DND-41 (cell line): ENCODE results near the gene MAP2K1.
"Not testable (repeated sequence)": the region's sequence is repeated elsewhere in the genome, so short reads cannot be mapped to it uniquely, and the experiment has no call there.

ENCODE experiments used
- ATAC-seq: fragments of 200-7000 bp; cut with Tn5 transposase; 3 replicates; pipeline ENCODE4 v1.9.1; 2021; ENCODE audit warnings: low read depth; ENCODE audit not compliant: insufficient read depth
- DNase-seq: peaks from one replicate; pipeline ENCODE4 v3.0.0-alpha.2; 2020
- H2AFZ ChIP-seq: 2 replicates; pipeline ENCODE4 v1.6.0; 2012; ENCODE audit warnings: low read depth, low read length
- H3K27ac ChIP-seq: 2 replicates; pipeline ENCODE4 v1.5.1; 2012; ENCODE audit warnings: low read length, inconsistent platforms
- H3K27me3 ChIP-seq: fragments of 200-600 bp; sonication (generic); 2 replicates; pipeline ENCODE4 v1.6.0; 2012; ENCODE audit warnings: low read length, mild to moderate bottlenecking, inconsistent platforms; ENCODE audit not compliant: insufficient read depth, poor library complexity
- H3K36me3 ChIP-seq: 2 replicates; pipeline ENCODE4 v1.5.1; 2012; ENCODE audit warnings: low read length, inconsistent platforms; ENCODE audit not compliant: insufficient read depth
- H3K4me1 ChIP-seq: 2 replicates; pipeline ENCODE4 v1.5.1; 2012; ENCODE audit warnings: mild to moderate bottlenecking, low read length; ENCODE audit not compliant: insufficient read depth
- H3K4me2 ChIP-seq: 2 replicates; pipeline ENCODE4 v1.6.0; 2012; ENCODE audit warnings: mild to moderate bottlenecking, moderate library complexity, low read length, inconsistent platforms; ENCODE audit not compliant: insufficient read depth
- H3K4me3 ChIP-seq, 2 experiments: fragments of 200-600 bp in 1 of 2; shearing (Covaris generic) in 1 of 2; 2 replicates each; pipeline ENCODE4 v1.5.1; 2012 to 2016; ENCODE audit warnings: inconsistent platforms in 2 of 2, low read length in 2 of 2, mild to moderate bottlenecking in 2 of 2, low read depth in 1 of 2, moderate library complexity in 1 of 2
- H3K79me2 ChIP-seq: 2 replicates; pipeline ENCODE4 v1.6.0; 2012; ENCODE audit warnings: low read length, inconsistent platforms; ENCODE audit not compliant: insufficient read depth
- H3K9ac ChIP-seq: 2 replicates; pipeline ENCODE4 v1.6.0; 2012; ENCODE audit warnings: low read depth, mild to moderate bottlenecking, inconsistent platforms, low read length, moderate library complexity
- H3K9me3 ChIP-seq: 2 replicates; pipeline ENCODE4 v1.5.1; 2012; ENCODE audit warnings: low read length, moderate library complexity, mild to moderate bottlenecking, inconsistent platforms; ENCODE audit not compliant: insufficient read depth, severe bottlenecking
- H4K20me1 ChIP-seq: 2 replicates; pipeline ENCODE4 v1.6.0; 2012; ENCODE audit warnings: low read length; ENCODE audit not compliant: insufficient read depth
- EZH2 ChIP-seq: IDR thresholded peaks from 3 replicates; pipeline ENCODE4 v1.6.1; 2012; ENCODE audit warnings: borderline replicate concordance, low read depth, mild to moderate bottlenecking, moderate library complexity, low read length, inconsistent platforms; ENCODE audit not compliant: severe bottlenecking
- TF ChIP-seq, protein P1 (sequence below): IDR thresholded peaks from 2 replicates; pipeline ENCODE4 v1.5.1; 2012; ENCODE audit warnings: borderline replicate concordance, low read length, moderate library complexity, mild to moderate bottlenecking; ENCODE audit not compliant: poor library complexity, severe bottlenecking; ENCODE audit errors: extremely low read depth

The MAP2K1 gene

DNA sequence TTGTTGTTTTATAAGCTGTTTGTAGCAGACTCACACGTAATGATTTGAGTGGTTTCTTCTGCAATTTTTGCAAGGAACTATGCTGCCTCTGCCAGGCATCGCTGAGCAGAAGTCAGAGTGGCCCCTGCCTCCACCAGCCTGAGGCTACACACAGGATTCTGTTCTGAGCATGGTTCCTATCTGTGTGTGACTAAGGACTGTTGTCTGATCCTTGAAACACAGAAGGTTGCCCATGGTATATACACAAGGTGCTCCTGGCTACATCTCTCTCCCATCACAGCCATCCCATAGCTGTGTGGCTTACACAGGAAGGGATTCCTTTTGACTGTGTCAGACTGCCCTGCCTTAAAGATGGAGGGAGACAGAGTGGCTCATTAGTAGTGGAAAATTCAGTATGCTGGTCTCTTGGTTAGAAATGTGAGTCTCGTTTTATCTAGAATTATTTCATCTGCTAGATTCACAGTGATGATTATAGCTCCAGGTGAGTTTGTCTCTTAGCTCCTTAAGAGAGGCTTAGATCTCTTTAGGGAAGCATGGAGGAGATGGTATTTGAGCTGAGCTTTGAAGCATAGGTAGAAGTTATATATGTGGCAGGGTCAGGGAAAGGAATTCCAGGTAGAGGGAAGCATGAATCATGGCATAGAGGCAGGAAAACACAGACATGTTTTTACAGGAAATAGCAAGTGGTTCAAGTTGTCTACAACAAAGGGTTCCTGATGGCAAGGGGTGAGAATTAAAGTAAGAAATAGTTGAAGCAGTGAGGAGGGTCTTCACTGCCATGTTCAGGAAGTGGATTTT is 73.3 kb downstream of the MAP2K1 start:
- TF ChIP-seq EZH2 = no peak
- TF ChIP-seq, protein P1, sequence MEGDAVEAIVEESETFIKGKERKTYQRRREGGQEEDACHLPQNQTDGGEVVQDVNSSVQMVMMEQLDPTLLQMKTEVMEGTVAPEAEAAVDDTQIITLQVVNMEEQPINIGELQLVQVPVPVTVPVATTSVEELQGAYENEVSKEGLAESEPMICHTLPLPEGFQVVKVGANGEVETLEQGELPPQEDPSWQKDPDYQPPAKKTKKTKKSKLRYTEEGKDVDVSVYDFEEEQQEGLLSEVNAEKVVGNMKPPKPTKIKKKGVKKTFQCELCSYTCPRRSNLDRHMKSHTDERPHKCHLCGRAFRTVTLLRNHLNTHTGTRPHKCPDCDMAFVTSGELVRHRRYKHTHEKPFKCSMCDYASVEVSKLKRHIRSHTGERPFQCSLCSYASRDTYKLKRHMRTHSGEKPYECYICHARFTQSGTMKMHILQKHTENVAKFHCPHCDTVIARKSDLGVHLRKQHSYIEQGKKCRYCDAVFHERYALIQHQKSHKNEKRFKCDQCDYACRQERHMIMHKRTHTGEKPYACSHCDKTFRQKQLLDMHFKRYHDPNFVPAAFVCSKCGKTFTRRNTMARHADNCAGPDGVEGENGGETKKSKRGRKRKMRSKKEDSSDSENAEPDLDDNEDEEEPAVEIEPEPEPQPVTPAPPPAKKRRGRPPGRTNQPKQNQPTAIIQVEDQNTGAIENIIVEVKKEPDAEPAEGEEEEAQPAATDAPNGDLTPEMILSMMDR = no peak
- H3K4me2 ChIP-seq = no peak overlapping the region
- H3K4me3 ChIP-seq = no peak overlapping the region
- H3K79me2 ChIP-seq = no peaks in the 10 kb centered on the region
- H3K27ac ChIP-seq = no peak overlapping the region
- DNase-seq (no peak), ATAC-seq (no peak)
- no peak overlapping the region for H3K9ac ChIP-seq
- no peaks in the 10 kb centered on the region for H3K4me1 ChIP-seq
- no peak overlapping the region for H2AFZ ChIP-seq
- peaks cover 35% of the 10 kb centered on the region for H3K36me3 ChIP-seq
- H3K27me3 ChIP-seq = no peaks in the 10 kb centered on the region
- H3K9me3 ChIP-seq = no peaks in the 10 kb centered on the region
- no peaks in the 10 kb centered on the region; the same call in 1 of the 2 replicates for H4K20me1 ChIP-seq

DNA sequence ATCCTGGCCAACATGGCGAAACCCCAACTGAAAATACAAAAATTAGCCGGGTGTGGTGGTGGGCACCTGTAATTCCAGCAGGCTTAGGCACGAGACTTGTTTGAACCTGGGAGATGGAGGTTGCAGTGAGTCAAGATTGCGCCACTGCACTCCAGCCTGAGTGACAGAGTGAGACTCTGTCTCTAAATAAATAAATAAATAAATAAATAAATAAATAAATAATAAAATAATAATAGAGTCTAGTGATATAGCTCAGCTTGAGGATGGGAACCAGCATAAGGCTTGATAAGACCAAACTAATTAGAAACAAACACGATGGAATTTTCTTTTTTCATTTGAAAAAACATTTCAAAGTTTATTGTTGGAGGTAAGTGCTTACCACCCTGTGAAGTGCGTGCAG is 74.6 kb downstream of the MAP2K1 start:
- H2AFZ ChIP-seq, H3K79me2 ChIP-seq, H3K9ac ChIP-seq, H3K4me3 ChIP-seq, H3K27ac ChIP-seq, ATAC-seq, H3K4me1 ChIP-seq, H4K20me1 ChIP-seq, H3K27me3 ChIP-seq, H3K4me2 ChIP-seq, DNase-seq, H3K9me3 ChIP-seq: not testable (repeated sequence)
- H3K36me3 ChIP-seq = peaks cover 30% of the 10 kb centered on the region

DNA sequence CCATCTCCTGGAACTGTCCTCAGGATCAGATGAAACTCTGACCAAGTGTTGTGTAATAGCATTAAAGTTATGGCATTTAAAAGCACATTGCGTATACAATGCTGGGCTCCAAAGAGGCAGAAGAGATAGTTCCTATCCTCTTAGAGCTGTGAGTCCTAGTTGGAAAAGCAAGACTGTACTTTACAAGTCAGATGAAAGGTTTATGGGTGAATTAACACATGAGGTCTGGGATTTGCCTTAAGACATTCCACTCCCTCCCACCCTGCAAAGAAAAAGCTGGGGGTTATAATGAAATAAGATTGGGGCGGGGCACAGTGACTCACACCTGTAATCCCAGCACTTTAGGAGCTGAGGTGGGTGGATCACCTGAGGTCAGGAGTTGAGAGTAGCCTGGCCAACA is 75.2 kb downstream of the MAP2K1 start:
- H3K4me3 ChIP-seq = no peak overlapping the region
- H3K4me1 ChIP-seq = no peaks in the 10 kb centered on the region
- TF ChIP-seq, protein P1 = no peak
- TF ChIP-seq EZH2 = no peak
- DNase-seq = no peak
- ATAC-seq = no peak
- H3K36me3 ChIP-seq = peaks cover 26% of the 10 kb centered on the region
- H3K27ac ChIP-seq = no peak overlapping the region
- H3K9ac ChIP-seq = no peak overlapping the region
- no peaks in the 10 kb centered on the region for H3K79me2 ChIP-seq
- no peak overlapping the region for H3K4me2 ChIP-seq
- H3K9me3 ChIP-seq = no peaks in the 10 kb centered on the region
- no peaks in the 10 kb centered on the region; the same call in 1 of the 2 replicates for H4K20me1 ChIP-seq
- no peaks in the 10 kb centered on the region for H3K27me3 ChIP-seq
- H2AFZ ChIP-seq = no peak overlapping the region

DNA sequence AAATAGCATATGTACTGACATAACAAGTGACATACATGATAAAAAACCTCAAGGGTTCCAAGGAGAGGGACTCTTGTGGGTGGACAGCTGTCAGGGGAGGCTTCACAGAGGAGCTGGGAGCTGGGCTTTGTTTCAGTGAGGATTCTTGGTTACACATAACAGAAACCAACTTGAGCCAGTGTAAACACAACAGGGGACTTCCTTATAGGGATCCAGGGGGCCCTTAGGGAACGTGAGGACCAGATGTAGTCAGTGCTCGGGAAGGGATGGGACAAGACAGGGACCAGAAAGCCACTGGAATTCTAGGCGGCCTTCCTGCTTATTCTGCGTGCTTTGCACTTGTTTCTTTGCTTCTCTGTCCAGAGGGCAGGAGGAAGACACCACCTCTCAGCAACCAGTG is 75.9 kb downstream of the MAP2K1 start:
- DNase-seq = no peak
- TF ChIP-seq, protein P1 = no peak
- TF ChIP-seq EZH2 = no peak
- Histone ChIP-seq H3K9ac (no peak overlapping the region), H3K27me3 (no peaks in the 10 kb centered on the region), H3K36me3 (peaks cover 26% of the 10 kb centered on the region), H3K4me1 (no peaks in the 10 kb centered on the region), H3K4me3 (no peak overlapping the region), H4K20me1 (no peaks in the 10 kb centered on the region; the same call in 1 of the 2 replicates), H3K27ac (no peak overlapping the region), H2AFZ (no peak overlapping the region), H3K4me2 (no peak overlapping the region), H3K9me3 (no peaks in the 10 kb centered on the region), H3K79me2 (no peaks in the 10 kb centered on the region)
- ATAC-seq = no peak

DNA sequence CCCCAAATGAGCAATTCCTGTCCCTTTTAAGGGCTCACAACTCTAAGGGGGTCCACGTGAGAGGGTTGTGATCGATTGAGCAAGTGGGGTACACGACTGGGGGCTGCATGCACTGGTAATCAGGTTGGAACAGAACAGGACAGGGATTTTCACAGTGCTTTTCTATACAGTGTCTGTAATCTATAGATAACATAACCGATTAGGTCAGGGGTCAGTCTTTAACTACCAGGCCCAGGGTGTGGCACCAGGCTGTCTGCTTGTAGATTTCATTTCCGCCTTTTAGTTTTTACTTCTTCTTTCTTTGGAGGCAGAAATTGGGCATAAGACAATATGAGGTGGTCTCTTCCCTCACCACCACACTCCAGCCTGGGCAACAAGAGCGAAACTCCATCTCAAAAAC is 78.6 kb downstream of the MAP2K1 start:
- DNase-seq, H3K9me3 ChIP-seq, ATAC-seq, H3K9ac ChIP-seq, H3K4me1 ChIP-seq, H3K4me2 ChIP-seq, H3K79me2 ChIP-seq, H2AFZ ChIP-seq, H3K27ac ChIP-seq, H3K4me3 ChIP-seq, H4K20me1 ChIP-seq, H3K27me3 ChIP-seq: not testable (repeated sequence)
- peaks cover 18% of the 10 kb centered on the region for H3K36me3 ChIP-seq
